A549 (cell line): ENCODE measurements around the gene EID1.
"Not testable (repeated sequence)": the region's sequence is repeated elsewhere in the genome, so short reads cannot be mapped to it uniquely, and the experiment has no call there.

Experiments used
- CBX2 ChIP-seq: fragments of 200-600 bp; sonication (generic); IDR thresholded peaks from 2 replicates; pipeline ENCODE4 v1.6.1; 2016; ENCODE audit warnings: low read depth, mild to moderate bottlenecking, borderline replicate concordance
- CHD4 ChIP-seq: fragments of 200-600 bp; sonication (generic); IDR thresholded peaks from 2 replicates; pipeline ENCODE4 v1.6.1; 2016; ENCODE audit warnings: antibody characterized with exemption, mild to moderate bottlenecking, borderline replicate concordance
- CTCF ChIP-seq: fragments of >200 bp; sonication (Bioruptor Twin); formaldehyde crosslinking; IDR thresholded peaks from 3 replicates; pipeline ENCODE4 v1.5.1; 2016
- MAZ ChIP-seq: fragments of 150-350 bp; IDR thresholded peaks from 2 replicates; pipeline ENCODE4 v1.6.1; 2014; ENCODE audit warnings: antibody characterized with exemption, low read depth, low read length, borderline replicate concordance
- REST ChIP-seq: fragments of 200-600 bp; sonication (generic); IDR thresholded peaks from 2 replicates; pipeline ENCODE4 v1.6.1; 2016; ENCODE audit warnings: antibody characterized with exemption, mild to moderate bottlenecking, moderate library complexity
- SMC3 ChIP-seq: fragments of >200 bp; sonication (Bioruptor Twin); formaldehyde crosslinking; IDR thresholded peaks from 3 replicates; pipeline ENCODE4 v1.6.1; 2018; ENCODE audit warnings: inconsistent platforms
- TF ChIP-seq, protein P1 (sequence below): fragments of >200 bp; sonication (Bioruptor Twin); formaldehyde crosslinking; IDR thresholded peaks from 3 replicates; pipeline ENCODE4 v1.6.1; 2016

DNA sequence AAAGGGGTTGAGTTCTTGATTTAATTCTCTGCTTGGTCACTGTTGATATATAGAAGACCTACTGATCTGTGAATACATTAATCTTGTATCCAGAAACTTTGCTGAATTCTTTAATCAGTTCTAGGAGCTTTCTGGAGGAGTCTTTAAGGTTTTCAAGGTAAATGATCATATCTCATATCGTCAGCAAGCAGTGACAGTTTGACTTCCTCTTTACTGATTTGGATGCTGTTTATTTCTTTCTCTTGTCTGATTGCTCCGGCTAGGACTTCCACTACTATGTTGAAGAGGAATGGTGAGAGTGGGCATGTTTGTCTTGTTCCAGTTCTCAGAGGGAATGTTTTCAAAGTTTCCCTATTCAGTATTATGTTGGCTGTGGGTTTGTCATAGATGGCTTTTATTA is 31.4 kb downstream of the EID1 start:
- TF ChIP-seq MAZ, CTCF, CBX2, CHD4, SMC3, REST: not testable (repeated sequence)
- TF ChIP-seq, protein P1, sequence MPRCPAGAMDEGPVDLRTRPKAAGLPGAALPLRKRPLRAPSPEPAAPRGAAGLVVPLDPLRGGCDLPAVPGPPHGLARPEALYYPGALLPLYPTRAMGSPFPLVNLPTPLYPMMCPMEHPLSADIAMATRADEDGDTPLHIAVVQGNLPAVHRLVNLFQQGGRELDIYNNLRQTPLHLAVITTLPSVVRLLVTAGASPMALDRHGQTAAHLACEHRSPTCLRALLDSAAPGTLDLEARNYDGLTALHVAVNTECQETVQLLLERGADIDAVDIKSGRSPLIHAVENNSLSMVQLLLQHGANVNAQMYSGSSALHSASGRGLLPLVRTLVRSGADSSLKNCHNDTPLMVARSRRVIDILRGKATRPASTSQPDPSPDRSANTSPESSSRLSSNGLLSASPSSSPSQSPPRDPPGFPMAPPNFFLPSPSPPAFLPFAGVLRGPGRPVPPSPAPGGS: not testable (repeated sequence)
